ENCODE results near the gene G6PC3.

G6PC3 gene

GRCh38 chr17:44066204-44066930, 4.2 kb upstream of the G6PC3 start, which contains the start of gene LSM12:
Gene LSM12 (minus strand): TSS chr17:44066671. CDS start chr17:44066587, 84 bp downstream.
- H3K36me3 ChIP-seq (ENCODE audit: insufficient read depth, low read length), result peaks cover 26% of the 10 kb centered on the region
- peak within 1 kb of the TSS; percentile 97 for H3K4me3 ChIP-seq
- peak; percentile 50 for DNase-seq (ENCODE audit: low read depth, low spot score)
- H3K9ac ChIP-seq (ENCODE audit: insufficient read length), result peak within 1 kb of the TSS; percentile 97
- peak within 1 kb of the TSS; percentile 92 for H3K27ac ChIP-seq
- TF ChIP-seq FOXP2 (optimal IDR thresholded peaks at IDR 0.05; ENCODE audit: control extremely low read depth, extremely low read length, insufficient read depth), result peak; percentile 30
- no peak for TF ChIP-seq EZH2 (IDR thresholded peaks at IDR 0.05)
- peak; percentile 86 for TF ChIP-seq POLR2AphosphoS5 (IDR thresholded peaks at IDR 0.05; ENCODE audit: borderline replicate concordance, low read depth, low read length)
- H3K9me3 ChIP-seq (ENCODE audit: low read depth, low read length), result no peaks in the 10 kb centered on the region

- Histone ChIP-seq H3K4me3 (no peak overlapping the region), H3K27ac (peak overlapping the region; percentile 92; the same call in 1 of the 2 replicates), H3K36me3 (ENCODE audit: insufficient read depth, low read length) (peaks cover 18% of the 10 kb centered on the region), H3K9ac (ENCODE audit: insufficient read length) (no peak overlapping the region), H3K9me3 (ENCODE audit: low read depth, low read length) (no peaks in the 10 kb centered on the region)
- DNase-seq (ENCODE audit: low read depth, low spot score), result no peak
- TF ChIP-seq FOXP2 (optimal IDR thresholded peaks at IDR 0.05; ENCODE audit: control extremely low read depth, extremely low read length, insufficient read depth) (no peak), POLR2AphosphoS5 (IDR thresholded peaks at IDR 0.05; ENCODE audit: borderline replicate concordance, low read depth, low read length) (no peak), EZH2 (IDR thresholded peaks at IDR 0.05) (no peak)
Observed at GRCh38 chr17:44067545-44067940, 3.0 kb upstream of the G6PC3 start.

GRCh38 chr17:44069974-44070454, 521 bp upstream of the G6PC3 start:
- Histone ChIP-seq H3K36me3 (ENCODE audit: insufficient read depth, low read length) (no peaks in the 10 kb centered on the region), H3K27ac (peak overlapping the region; percentile 85), H3K4me3 (peak overlapping the region; percentile 80), H3K9ac (ENCODE audit: insufficient read length) (peak overlapping the region; percentile 60), H3K9me3 (ENCODE audit: low read depth, low read length) (no peaks in the 10 kb centered on the region)
- DNase-seq (ENCODE audit: low read depth, low spot score), result no peak
- no peak; the same call in 1 of the 2 replicates for TF ChIP-seq POLR2AphosphoS5 (IDR thresholded peaks at IDR 0.05; ENCODE audit: borderline replicate concordance, low read depth, low read length)
- TF ChIP-seq EZH2 (IDR thresholded peaks at IDR 0.05), result no peak
- TF ChIP-seq FOXP2 (optimal IDR thresholded peaks at IDR 0.05; ENCODE audit: control extremely low read depth, extremely low read length, insufficient read depth), result no peak

- H3K4me3 ChIP-seq, result peak overlapping the region; percentile 80
- H3K36me3 ChIP-seq (ENCODE audit: insufficient read depth, low read length), result peaks cover under 1% of the 10 kb centered on the region; the same call in 1 of the 2 replicates
- H3K9me3 ChIP-seq (ENCODE audit: low read depth, low read length), result no peaks in the 10 kb centered on the region
- TF ChIP-seq FOXP2 (optimal IDR thresholded peaks at IDR 0.05; ENCODE audit: control extremely low read depth, extremely low read length, insufficient read depth) (no peak), POLR2AphosphoS5 (IDR thresholded peaks at IDR 0.05; ENCODE audit: borderline replicate concordance, low read depth, low read length) (no peak), EZH2 (IDR thresholded peaks at IDR 0.05) (no peak)
- peak overlapping the region; percentile 76 for H3K9ac ChIP-seq (ENCODE audit: insufficient read length)
- no peak for DNase-seq (ENCODE audit: low read depth, low spot score)
- H3K27ac ChIP-seq, result 0 out of 2 replicates have a peak overlapping the region, but pooled peaks have one; percentile 25
Observed at GRCh38 chr17:44071198-44071520, 624 bp downstream of the G6PC3 start.

- Histone ChIP-seq H3K9me3 (ENCODE audit: low read depth, low read length) (no peaks in the 10 kb centered on the region), H3K9ac (ENCODE audit: insufficient read length) (no peak overlapping the region), H3K4me3 (peak overlapping the region; percentile 80), H3K27ac (peak overlapping the region; percentile 85), H3K36me3 (ENCODE audit: insufficient read depth, low read length) (peaks cover 4% of the 10 kb centered on the region; the same call in 1 of the 2 replicates)
- no peak for TF ChIP-seq POLR2AphosphoS5 (IDR thresholded peaks at IDR 0.05; ENCODE audit: borderline replicate concordance, low read depth, low read length)
- TF ChIP-seq EZH2 (IDR thresholded peaks at IDR 0.05), result no peak
- no peak for DNase-seq (ENCODE audit: low read depth, low spot score)
Observed at GRCh38 chr17:44071772-44072171, 1.2 kb downstream of the G6PC3 start.

- Histone ChIP-seq H3K9me3 (ENCODE audit: low read depth, low read length) (no peaks in the 10 kb centered on the region), H3K9ac (ENCODE audit: insufficient read length) (no peak overlapping the region), H3K27ac (no peak overlapping the region), H3K36me3 (ENCODE audit: insufficient read depth, low read length) (peaks cover 15% of the 10 kb centered on the region; the same call in 1 of the 2 replicates), H3K4me3 (no peak overlapping the region)
- no peak for DNase-seq (ENCODE audit: low read depth, low spot score)
- TF ChIP-seq FOXP2 (optimal IDR thresholded peaks at IDR 0.05; ENCODE audit: control extremely low read depth, extremely low read length, insufficient read depth) (no peak), POLR2AphosphoS5 (IDR thresholded peaks at IDR 0.05; ENCODE audit: borderline replicate concordance, low read depth, low read length) (no peak), EZH2 (IDR thresholded peaks at IDR 0.05) (no peak)
Observed at GRCh38 chr17:44074231-44074910, 3.8 kb downstream of the G6PC3 start.

- H3K9ac ChIP-seq (ENCODE audit: insufficient read length), result no peak overlapping the region
- TF ChIP-seq FOXP2 (optimal IDR thresholded peaks at IDR 0.05; ENCODE audit: control extremely low read depth, extremely low read length, insufficient read depth), result no peak
- no peak for TF ChIP-seq POLR2AphosphoS5 (IDR thresholded peaks at IDR 0.05; ENCODE audit: borderline replicate concordance, low read depth, low read length)
- no peak for TF ChIP-seq EZH2 (IDR thresholded peaks at IDR 0.05)
- H3K36me3 ChIP-seq (ENCODE audit: insufficient read depth, low read length), result peaks cover 15% of the 10 kb centered on the region; the same call in 1 of the 2 replicates
- no peak for DNase-seq (ENCODE audit: low read depth, low spot score)
- no peaks in the 10 kb centered on the region for H3K9me3 ChIP-seq (ENCODE audit: low read depth, low read length)
- H3K4me3 ChIP-seq, result no peak overlapping the region
- H3K27ac ChIP-seq, result no peak overlapping the region
Observed at GRCh38 chr17:44074911-44075285, 4.4 kb downstream of the G6PC3 start.

- Histone ChIP-seq H3K4me3 (no peak overlapping the region), H3K27ac (no peak overlapping the region), H3K9me3 (ENCODE audit: low read depth, low read length) (no peaks in the 10 kb centered on the region), H3K36me3 (ENCODE audit: insufficient read depth, low read length) (peaks cover 15% of the 10 kb centered on the region; the same call in 1 of the 2 replicates), H3K9ac (ENCODE audit: insufficient read length) (no peak overlapping the region)
- no peak for DNase-seq (ENCODE audit: low read depth, low spot score)
- TF ChIP-seq EZH2 (IDR thresholded peaks at IDR 0.05), result no peak
- TF ChIP-seq POLR2AphosphoS5 (IDR thresholded peaks at IDR 0.05; ENCODE audit: borderline replicate concordance, low read depth, low read length), result no peak
- TF ChIP-seq FOXP2 (optimal IDR thresholded peaks at IDR 0.05; ENCODE audit: control extremely low read depth, extremely low read length, insufficient read depth), result no peak
Observed at GRCh38 chr17:44075598-44076293, 5.2 kb downstream of the G6PC3 start.
